Nephron (organoid): ENCODE data around the gene DDX51.

Experiments used
- H3K27ac Mint-ChIP-seq, 3 experiments: 2 replicates each; pipeline ENCODE4 v1.8.0; 2020; ENCODE audit warnings: mixed read lengths in 3 of 3, mild to moderate bottlenecking in 2 of 3, moderate library complexity in 1 of 3
- H3K27me3 Mint-ChIP-seq: 2 replicates; pipeline ENCODE4 v1.8.0; 2021; ENCODE audit warnings: low read depth, mild to moderate bottlenecking, moderate library complexity, mixed read lengths
- H3K36me3 Mint-ChIP-seq: 2 replicates; pipeline ENCODE4 v1.8.0; 2020; ENCODE audit warnings: low read depth, mixed read lengths
- H3K4me1 Mint-ChIP-seq: 2 replicates; pipeline ENCODE4 v1.8.0; 2020; ENCODE audit warnings: mixed read lengths
- H3K4me3 Mint-ChIP-seq, 3 experiments: 2 replicates each; pipeline ENCODE4 v1.8.0; 2020; ENCODE audit warnings: mild to moderate bottlenecking in 3 of 3, mixed read lengths in 3 of 3, moderate library complexity in 2 of 3
- H3K9me3 Mint-ChIP-seq: 2 replicates; pipeline ENCODE4 v1.8.0; 2020; ENCODE audit warnings: mixed read lengths
- CTCF ChIP-seq, 3 experiments: fragments of 200-600 bp; sonication (generic); IDR thresholded peaks; one replicate each; pipeline ENCODE4 v1.5.0; 2021; ENCODE audit warnings: antibody characterized with exemption in 3 of 3; ENCODE audit not compliant: unreplicated experiment in 3 of 3

DDX51 gene

DNA sequence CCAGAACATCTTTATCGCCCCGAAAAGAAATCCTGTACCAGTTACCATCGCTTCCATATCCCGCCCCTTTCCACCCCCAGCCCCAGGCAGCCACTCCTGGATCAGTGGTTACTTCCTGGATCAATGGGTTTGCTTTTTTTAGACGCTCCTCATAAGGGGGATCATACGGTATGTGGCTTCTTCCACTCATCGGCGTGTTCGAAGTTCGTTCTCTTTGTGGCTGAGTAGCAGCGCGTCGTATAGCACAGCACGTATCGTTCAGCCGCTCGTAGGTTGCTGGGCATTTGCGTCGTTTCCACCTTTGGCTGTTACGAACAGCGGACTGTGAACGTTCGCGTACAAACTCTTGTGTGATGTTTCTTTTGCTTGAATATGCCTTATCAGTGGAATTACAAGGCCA is 2.0 kb upstream of the DDX51 start:
- TF ChIP-seq CTCF (IDR thresholded peaks at IDR 0.05; ENCODE audit: unreplicated experiment in 3 of 3), result no peak
- Mint-ChIP-seq H3K27me3 (no peaks in the 10 kb centered on the region), H3K9me3 (no peaks in the 10 kb centered on the region)

DNA sequence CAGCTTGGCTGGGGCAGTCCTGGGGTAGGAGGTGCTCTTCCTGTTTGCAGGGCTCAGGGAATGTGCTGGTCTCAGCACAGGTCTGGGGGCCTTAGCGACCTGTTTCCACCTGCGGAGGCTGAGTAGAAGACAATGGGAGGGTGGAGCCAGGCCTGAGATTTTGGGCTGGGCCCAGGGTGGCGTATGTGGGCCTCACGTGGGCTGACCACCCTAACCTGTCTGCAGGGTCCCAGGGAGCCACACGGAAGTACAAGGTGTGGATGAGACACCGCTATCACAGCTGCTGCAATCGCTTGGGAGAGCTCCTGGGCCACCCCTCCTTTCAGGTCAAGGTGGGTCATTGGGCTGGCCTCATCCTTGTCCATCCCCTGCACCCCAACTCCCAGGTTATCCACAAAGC is 1.2 kb upstream of the DDX51 start:
- Mint-ChIP-seq H3K27ac (no peak overlapping the region), H3K4me3 (peak overlapping the region; percentile 88 to 93 (median 93)), H3K36me3 (peaks cover 18% of the 10 kb centered on the region), H3K4me1 (peaks cover 10% of the 10 kb centered on the region), H3K9me3 (no peaks in the 10 kb centered on the region), H3K27me3 (no peaks in the 10 kb centered on the region)
- no peak for TF ChIP-seq CTCF (IDR thresholded peaks at IDR 0.05; ENCODE audit: unreplicated experiment in 3 of 3)

More for the DNA sequence above, 2.0 kb upstream of the DDX51 start:
- peaks cover 10% of the 10 kb centered on the region for H3K4me1 Mint-ChIP-seq
- H3K36me3 Mint-ChIP-seq, result peaks cover 15% of the 10 kb centered on the region
- H3K4me3 Mint-ChIP-seq, result peak overlapping the region; percentile 88 to 93 (median 93)
- H3K27ac Mint-ChIP-seq, result no peak overlapping the region

GRCh38 chr12:132144810-132145168 is 670 bp upstream of the DDX51 start:
- Mint-ChIP-seq H3K27ac (peak overlapping the region in 1 of 3 experiments; percentile 39), H3K27me3 (no peaks in the 10 kb centered on the region), H3K4me1 (peaks cover 10% of the 10 kb centered on the region), H3K4me3 (peak overlapping the region; percentile 88 to 93 (median 93)), H3K36me3 (peaks cover 20% of the 10 kb centered on the region), H3K9me3 (no peaks in the 10 kb centered on the region)
- TF ChIP-seq CTCF (IDR thresholded peaks at IDR 0.05; ENCODE audit: unreplicated experiment in 3 of 3), result no peak

DNA sequence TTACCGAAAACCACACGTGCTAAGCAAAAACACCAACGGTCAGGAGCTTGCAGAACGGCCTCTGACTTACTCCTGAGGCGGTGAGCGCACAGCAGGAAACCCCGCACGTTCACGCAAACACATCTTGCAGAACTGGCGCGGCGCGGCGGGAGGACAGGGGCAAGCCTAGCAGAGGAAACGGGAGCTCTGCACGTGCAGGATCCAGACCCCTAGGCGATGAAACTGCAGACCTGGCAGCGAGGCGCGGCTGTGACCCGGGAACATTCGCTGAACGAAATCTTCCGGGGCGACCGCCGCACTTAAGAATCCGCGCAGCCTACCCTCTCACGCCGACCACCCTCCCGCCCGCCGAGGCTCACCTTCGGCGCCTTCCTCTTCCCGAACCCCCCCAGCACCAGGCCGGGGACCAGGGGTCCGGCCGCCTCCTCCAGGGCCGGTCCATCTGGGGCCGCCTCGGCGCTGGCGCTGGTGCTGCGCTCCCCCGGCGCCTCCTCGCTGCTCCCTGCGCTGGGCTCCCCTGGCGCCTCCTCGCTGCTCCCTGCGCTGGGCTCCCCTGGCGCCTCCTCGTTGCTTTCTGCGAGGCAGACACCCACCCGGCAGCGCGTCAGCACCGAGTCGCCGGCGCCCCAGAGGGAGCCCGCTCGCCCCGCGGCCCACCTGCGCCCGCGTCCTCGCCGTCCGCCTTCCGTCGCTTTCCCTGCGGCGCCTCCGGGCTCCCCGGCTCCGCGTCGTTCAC is 615 bp downstream of the DDX51 start:
- Mint-ChIP-seq H3K36me3 (peaks cover 25% of the 10 kb centered on the region), H3K4me1 (peaks cover 10% of the 10 kb centered on the region), H3K27ac (no peak overlapping the region), H3K9me3 (no peaks in the 10 kb centered on the region), H3K27me3 (no peaks in the 10 kb centered on the region), H3K4me3 (peak overlapping the region; percentile 78 to 84 (median 79))
- TF ChIP-seq CTCF (IDR thresholded peaks at IDR 0.05; ENCODE audit: unreplicated experiment in 3 of 3), result no peak

GRCh38 chr12:132142679-132143335 is 1.3 kb downstream of the DDX51 start:
- H3K9me3 Mint-ChIP-seq, result no peaks in the 10 kb centered on the region

More at GRCh38 chr12:132142679-132143335, 1.3 kb downstream of the DDX51 start:
- no peaks in the 10 kb centered on the region for H3K27me3 Mint-ChIP-seq
- no peak for TF ChIP-seq CTCF (IDR thresholded peaks at IDR 0.05; ENCODE audit: unreplicated experiment in 3 of 3)
- no peak overlapping the region for H3K27ac Mint-ChIP-seq
- H3K4me1 Mint-ChIP-seq, result peaks cover 10% of the 10 kb centered on the region
- peak overlapping the region; percentile 78 to 84 (median 79) for H3K4me3 Mint-ChIP-seq
- peaks cover 25% of the 10 kb centered on the region for H3K36me3 Mint-ChIP-seq
